HG02642 (cell line): ENCODE results near the gene ALDH18A1.
"Not testable (repeated sequence)": the region's sequence is repeated elsewhere in the genome, so short reads cannot be mapped to it uniquely, and the experiment has no call there.

Source experiments
- ATAC-seq: cut with Tn5 transposase; IDR thresholded peaks from one replicate; pipeline ENCODE4 v1.9.1; 2021; ENCODE audit warnings: mild to moderate bottlenecking; ENCODE audit not compliant: unreplicated experiment, poor library complexity

Gene ALDH18A1

GRCh38 chr10:95651346-95652060 lies 5.0 kb downstream of the ALDH18A1 start:
- no peak for ATAC-seq

- no peak for ATAC-seq
Observed at GRCh38 chr10:95650232-95650631, 6.3 kb downstream of the ALDH18A1 start.

- ATAC-seq: no peak
Observed at GRCh38 chr10:95648138-95648537, 8.4 kb downstream of the ALDH18A1 start.

- ATAC-seq: no peak
Observed at GRCh38 chr10:95646160-95646559, 10.4 kb downstream of the ALDH18A1 start.

GRCh38 chr10:95644901-95645300 lies 11.6 kb downstream of the ALDH18A1 start:
- no peak for ATAC-seq

GRCh38 chr10:95640891-95641315 lies 15.6 kb downstream of the ALDH18A1 start:
- ATAC-seq: no peak

GRCh38 chr10:95637911-95638310 lies 18.6 kb downstream of the ALDH18A1 start:
- ATAC-seq: no peak

- no peak for ATAC-seq
Observed at GRCh38 chr10:95637140-95637539, 19.4 kb downstream of the ALDH18A1 start.

- no peak for ATAC-seq
Observed at GRCh38 chr10:95635319-95635733, 21.2 kb downstream of the ALDH18A1 start.

GRCh38 chr10:95628786-95629185 lies 27.7 kb downstream of the ALDH18A1 start:
- ATAC-seq: no peak

GRCh38 chr10:95626500-95626899 lies 30.0 kb downstream of the ALDH18A1 start:
- no peak for ATAC-seq

GRCh38 chr10:95620415-95620814 lies 36.1 kb downstream of the ALDH18A1 start:
- not testable (repeated sequence) for ATAC-seq

- no peak for ATAC-seq
Observed at GRCh38 chr10:95618101-95618500, 38.4 kb downstream of the ALDH18A1 start.

GRCh38 chr10:95616446-95616845 lies 40.1 kb downstream of the ALDH18A1 start:
- ATAC-seq: no peak

- no peak for ATAC-seq
Observed at GRCh38 chr10:95613330-95613729, 43.2 kb downstream of the ALDH18A1 start.

- ATAC-seq: no peak
Observed at GRCh38 chr10:95610727-95611126, 45.8 kb downstream of the ALDH18A1 start.

- no peak for ATAC-seq
Observed at GRCh38 chr10:95606922-95607321, 49.6 kb downstream of the ALDH18A1 start.

- no peak for ATAC-seq
Observed at GRCh38 chr10:95605163-95605562, 51.3 kb downstream of the ALDH18A1 start.

- ATAC-seq: no peak
Observed at GRCh38 chr10:95604630-95605029, 51.9 kb downstream of the ALDH18A1 start.

- ATAC-seq: no peak
Observed at GRCh38 chr10:95602382-95602781, 54.1 kb downstream of the ALDH18A1 start.

GRCh38 chr10:95601116-95601719 lies 55.3 kb downstream of the ALDH18A1 start:
- peak; percentile 57 for ATAC-seq

- ATAC-seq: no peak
Observed at GRCh38 chr10:95600158-95600557, 56.4 kb downstream of the ALDH18A1 start.
